ENCODE measurements around the gene SLFN11.
"Not testable (repeated sequence)": the region's sequence is repeated elsewhere in the genome, so short reads cannot be mapped to it uniquely, and the experiment has no call there.

SLFN11 gene

GRCh38 chr17:35373534-35373983 is at the start of gene SLFN11:
Gene SLFN11, minus strand, starts transcription at chr17:35373621. Its CDS starts 9,814 bp downstream, at chr17:35363807.
- peak; percentile 85 for DNase-seq (ENCODE audit: low read depth)

DNA sequence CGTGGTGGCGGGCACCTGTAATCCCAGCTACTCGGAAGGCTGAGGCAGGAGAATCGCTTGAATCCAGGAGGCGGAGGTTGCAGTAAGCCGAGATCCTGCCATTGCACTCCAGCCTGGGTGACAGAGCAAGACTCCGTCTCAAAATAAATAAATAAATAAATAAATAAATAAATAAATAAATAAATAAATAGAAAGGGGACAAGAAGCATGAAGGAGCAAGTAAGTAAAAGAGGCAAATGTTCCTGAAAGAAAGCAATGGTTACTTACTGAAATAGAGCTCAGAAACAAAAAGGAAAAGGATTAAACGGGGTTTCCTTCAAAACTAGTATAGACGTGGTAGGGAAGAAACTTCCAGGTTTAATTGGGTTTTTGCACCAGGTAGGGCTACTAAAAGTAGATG is 47.6 kb upstream of the SLFN11 start:
- DNase-seq (ENCODE audit: low read depth) = not testable (repeated sequence)

- DNase-seq (ENCODE audit: low read depth) = no peak
Measured at GRCh38 chr17:35416659-35417058, 43.2 kb upstream of the SLFN11 start.

DNA sequence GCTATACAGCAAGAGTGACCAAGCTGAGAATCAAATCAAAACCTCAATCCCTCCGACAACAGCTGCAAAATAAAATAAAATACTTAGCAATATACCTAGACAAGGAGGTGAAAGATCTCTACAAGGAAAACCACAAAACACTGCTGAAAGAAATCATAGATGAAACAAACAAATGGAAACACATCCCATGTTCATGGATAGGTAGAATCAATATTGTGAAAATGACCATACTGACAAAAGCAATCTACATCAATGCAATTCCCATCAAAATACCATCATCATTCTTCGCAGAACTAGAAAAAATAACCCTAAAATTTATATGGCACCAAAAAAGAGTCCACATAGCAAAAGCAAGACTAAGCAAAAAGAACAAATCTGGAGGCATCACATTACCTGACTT is 41.3 kb upstream of the SLFN11 start:
- DNase-seq (ENCODE audit: low read depth) = not testable (repeated sequence)

DNA sequence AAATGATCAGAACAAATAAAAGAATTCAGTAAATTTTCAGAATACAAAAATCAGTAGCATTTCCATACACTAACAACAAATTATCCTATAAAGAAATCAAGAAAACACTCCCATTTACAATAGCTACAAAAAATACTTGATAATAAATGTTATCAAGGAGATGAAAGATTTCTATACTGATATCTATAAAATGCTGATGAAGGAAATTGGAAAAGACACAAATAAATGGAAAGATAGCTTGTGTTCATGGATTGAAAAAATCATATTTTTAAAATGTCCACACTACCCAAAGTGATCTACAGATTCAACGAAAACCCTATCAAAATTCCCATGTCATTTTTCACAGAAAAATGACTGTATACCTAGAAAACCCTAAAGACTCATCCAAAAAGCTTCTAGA is 40.8 kb upstream of the SLFN11 start:
- DNase-seq (ENCODE audit: low read depth) = no peak

DNA sequence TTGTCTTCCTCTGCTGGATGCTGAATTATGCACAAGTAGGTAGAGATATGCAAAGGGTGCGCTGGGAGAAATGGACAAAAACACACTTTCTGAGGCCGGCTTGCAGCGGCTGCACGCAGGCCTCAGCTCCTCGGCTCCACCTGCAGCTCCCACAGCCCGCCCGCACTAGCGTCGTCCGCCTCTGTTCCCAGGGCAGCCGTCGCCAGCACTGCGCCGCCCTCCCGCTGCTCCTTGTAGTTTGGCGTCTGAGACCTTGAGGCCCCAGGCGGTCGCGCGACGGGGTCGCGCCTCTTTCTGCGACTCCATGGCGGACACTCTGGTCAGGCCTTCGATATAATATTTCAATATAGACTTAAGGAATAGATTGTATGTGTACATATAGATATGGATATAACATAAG is 34.1 kb upstream of the SLFN11 start:
- DNase-seq (ENCODE audit: low read depth) = no peak

- DNase-seq (ENCODE audit: low read depth) = no peak
Measured at GRCh38 chr17:35406568-35406967, 33.1 kb upstream of the SLFN11 start.

GRCh38 chr17:35404360-35404759 is 30.9 kb upstream of the SLFN11 start:
- DNase-seq (ENCODE audit: low read depth) = no peak

- DNase-seq (ENCODE audit: low read depth) = not testable (repeated sequence)
Measured at GRCh38 chr17:35393783-35394182, 20.4 kb upstream of the SLFN11 start.

- no peak for DNase-seq (ENCODE audit: low read depth)
Measured at GRCh38 chr17:35390663-35391062, 17.2 kb upstream of the SLFN11 start.

GRCh38 chr17:35390156-35390555 is 16.7 kb upstream of the SLFN11 start:
- no peak for DNase-seq (ENCODE audit: low read depth)

DNA sequence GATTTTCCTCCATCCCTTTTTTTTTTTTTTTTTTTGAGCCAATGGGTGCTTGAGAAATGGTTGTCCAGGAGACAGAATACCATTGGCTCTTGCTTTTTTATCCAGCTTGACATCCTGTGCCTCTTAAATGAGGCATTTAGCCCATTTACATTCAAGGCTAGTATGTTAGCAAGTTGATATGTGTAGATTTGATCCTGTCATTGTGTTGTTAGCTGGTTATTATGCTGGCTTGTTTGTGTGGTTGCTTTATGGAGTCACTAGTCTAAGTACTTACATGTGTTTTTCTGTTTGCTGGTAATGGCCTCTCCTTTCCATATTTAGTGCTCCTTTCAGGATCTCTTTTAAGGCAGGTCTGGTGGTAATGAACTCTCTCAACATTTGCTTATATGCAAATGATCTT is 14.1 kb upstream of the SLFN11 start:
- DNase-seq (ENCODE audit: low read depth) = no peak

DNA sequence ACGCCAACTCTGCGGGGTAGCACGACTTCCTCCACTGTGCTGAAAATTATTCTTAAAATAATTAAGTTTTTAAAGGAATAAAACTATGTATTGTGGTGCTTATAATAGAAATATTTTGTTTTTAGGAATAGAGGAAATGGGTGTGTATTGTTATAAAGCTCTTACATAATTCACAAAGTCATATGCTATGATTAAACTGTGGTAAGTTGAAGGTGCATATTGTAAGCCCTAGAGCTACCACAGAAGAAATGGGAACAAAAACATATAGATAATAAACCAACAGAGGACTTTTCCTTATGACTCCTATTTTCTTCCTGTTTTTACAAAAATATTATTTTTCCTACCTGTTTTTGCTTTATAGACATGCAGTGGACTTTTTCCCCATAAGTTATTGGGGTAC is 4.3 kb upstream of the SLFN11 start:
- DNase-seq (ENCODE audit: low read depth) = no peak

DNA sequence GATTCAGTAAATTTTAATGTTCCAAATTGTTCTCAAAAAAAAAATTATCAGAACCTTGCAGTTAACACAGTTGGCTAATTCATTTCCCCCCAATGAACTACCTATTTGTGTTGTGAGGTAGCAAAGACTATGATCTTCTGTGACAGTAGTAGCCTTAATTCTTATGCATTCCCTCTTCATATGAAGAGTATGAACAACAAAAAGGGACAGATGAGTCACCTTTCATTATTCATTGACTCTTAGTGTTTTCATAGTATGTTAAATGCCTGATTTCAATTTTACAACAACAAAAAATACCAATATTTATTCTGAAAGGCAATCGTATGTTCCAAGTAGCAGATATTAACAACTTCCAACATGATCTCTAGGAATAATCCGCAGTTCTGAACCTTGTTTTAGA is 3.6 kb upstream of the SLFN11 start:
- DNase-seq (ENCODE audit: low read depth) = no peak

- DNase-seq (ENCODE audit: low read depth) = no peak
Measured at GRCh38 chr17:35376245-35376644, 2.8 kb upstream of the SLFN11 start.

DNA sequence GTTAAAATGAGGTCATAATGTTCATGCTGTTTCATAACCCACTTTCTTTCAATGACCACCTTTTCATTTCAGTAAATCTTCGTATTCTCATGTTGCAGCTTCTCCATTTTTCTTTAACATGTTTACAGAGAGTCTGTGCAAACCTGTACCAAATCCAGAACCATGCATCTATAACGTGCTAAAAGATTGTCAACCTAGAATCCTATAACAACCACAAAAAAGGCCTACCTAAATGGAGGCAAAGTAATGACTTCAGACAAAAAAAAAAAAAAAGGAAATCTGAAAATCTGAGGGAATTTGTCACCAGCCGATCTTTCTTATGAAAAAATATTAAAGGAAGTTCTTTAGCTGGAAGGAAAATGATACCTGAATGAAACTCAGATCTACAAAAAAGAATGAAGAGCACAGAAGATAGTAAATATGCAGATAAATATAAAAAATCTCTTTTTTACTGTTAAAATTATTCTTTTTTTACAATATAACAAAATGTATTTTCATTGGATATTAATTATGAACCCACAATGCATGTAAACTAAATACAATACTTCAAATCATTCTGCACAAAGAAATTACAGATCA is 1.4 kb upstream of the SLFN11 start:
- DNase-seq (ENCODE audit: low read depth) = no peak

DNA sequence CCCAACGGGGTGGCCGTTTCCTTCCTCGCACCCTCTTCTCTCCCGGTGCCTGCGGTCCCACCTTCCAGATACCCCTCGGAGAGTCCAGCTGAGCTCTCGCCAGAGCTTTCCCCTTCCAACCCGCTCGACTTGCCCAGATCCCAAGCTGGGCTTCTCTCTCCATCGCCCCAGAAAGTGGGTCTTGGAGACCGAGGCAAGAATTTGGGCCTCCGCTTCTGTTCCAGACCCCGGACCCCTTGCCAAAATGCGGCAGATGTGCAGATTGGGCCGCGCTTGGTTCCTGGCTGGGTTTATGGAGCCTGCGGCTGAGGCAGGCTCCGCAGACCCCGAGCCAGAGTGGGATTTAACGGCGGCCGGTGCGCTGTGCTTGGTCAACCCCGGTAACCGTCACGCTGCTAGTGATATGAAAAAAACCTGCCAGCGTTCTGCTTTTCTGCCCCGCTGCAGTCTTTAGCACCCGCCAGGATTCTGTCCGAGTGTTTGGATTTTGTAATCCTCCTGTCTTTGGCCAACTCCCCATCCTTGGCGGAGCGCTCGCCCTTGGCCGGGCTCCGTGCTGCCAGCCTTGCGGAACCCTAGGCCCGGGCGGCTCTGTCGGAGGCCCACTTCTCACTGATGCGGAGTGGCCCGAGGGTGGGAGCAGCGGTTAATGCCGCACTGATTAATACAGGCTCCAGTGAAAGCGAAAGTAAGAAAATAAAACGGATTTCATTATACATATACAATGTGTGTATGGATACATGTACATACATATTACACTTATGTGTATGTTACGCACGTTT is 754 bp upstream of the SLFN11 start:
- DNase-seq (ENCODE audit: low read depth) = peak; percentile 28

DNA sequence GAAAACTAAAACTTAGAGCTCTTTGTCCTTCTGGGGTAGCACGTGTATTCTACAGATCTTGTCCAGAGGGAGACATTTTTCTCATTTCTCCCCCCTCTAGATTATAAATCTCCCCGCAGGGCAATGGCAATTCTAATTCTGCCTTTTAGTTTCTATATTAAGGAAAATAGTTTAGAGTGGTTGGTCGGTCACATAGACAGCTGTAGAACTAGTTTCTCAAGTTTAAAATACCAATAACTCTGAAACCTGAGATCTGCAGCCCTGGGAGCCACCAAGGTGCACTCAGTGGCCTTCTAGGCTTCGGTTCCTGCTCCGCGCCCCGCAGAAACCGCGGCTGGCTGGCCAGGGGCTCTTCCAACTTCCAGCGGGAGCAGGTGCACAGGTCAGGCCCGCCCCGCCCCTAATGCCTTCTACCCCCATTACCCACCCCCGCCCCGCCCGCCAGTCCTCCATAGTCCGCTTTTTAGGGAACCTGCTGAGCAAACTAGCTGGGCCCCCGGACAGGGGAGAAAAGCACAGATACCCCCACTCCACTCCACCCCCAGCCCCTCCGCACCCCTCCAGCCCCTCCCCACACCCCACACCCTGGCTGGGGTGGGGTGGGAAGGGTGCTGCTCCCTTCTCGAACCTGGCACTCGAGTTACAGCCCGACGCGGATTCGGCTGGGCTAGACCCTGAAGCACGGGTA is 431 bp downstream of the SLFN11 start:
- peak; percentile 12 for DNase-seq (ENCODE audit: low read depth)

GRCh38 chr17:35371934-35372333 is 1.5 kb downstream of the SLFN11 start:
- no peak for DNase-seq (ENCODE audit: low read depth)

- DNase-seq (ENCODE audit: low read depth) = no peak
Measured at GRCh38 chr17:35368081-35368830, 5.2 kb downstream of the SLFN11 start.

DNA sequence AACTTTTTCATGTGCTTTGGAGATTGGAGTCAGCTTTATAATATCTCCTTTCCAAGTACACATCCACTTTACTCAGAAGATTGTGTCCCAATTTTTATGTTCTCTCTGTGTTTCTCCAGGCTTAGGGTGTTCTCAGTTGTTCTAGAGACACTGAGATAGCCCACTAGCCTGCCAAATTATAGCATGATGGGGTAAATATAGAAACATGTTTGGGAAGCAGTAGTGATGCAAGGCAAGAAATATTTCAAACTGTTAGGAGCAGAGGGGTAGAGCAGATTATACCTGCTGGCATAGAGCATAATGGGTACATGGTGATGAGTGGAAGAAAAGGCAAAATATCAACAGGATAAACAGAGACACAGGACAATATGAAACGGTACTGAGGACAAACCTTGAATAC is 12.4 kb downstream of the SLFN11 start:
- DNase-seq (ENCODE audit: low read depth) = no peak

DNA sequence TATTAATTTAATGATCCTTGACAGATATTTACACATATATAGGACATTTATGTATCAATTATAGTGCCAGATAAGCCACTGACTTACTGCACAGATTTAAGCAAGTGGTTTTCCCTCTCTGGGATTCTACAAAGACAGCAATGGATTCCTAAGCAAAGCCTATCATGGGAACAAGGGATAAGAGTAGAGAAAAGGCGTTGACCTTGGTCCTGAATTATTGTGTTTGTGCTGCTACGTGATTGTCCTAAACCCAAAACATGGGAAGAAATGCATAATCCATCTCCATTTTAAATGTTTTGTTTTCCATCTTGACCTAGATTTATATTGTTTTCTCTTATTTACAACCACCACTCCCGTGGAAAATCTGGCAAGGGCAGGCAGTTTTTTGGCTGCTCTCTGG is 14.0 kb downstream of the SLFN11 start:
- DNase-seq (ENCODE audit: low read depth) = no peak
